Thoracic aorta endothelial cell (primary cell): ENCODE results near the gene FBLN1. TPM values are rescaled to one million over a fixed set of nuclear protein-coding genes. Genes with fewer than 3 reads are reported as not detected.

Experiments used
- small RNA-seq: library from RNA; depleted of rRNA; stranded (forward); fragments of <200 nt; gene quantifications from one replicate; pipeline ENCODE3, GENCODE V24; 2012
- total RNA-seq: library from RNA; depleted of rRNA; stranded (reverse); fragments of >200 nt; gene quantifications from 2 replicates; pipeline ENCODE4 v1.2.3, GENCODE V29; 2012

The FBLN1 gene, protein sequence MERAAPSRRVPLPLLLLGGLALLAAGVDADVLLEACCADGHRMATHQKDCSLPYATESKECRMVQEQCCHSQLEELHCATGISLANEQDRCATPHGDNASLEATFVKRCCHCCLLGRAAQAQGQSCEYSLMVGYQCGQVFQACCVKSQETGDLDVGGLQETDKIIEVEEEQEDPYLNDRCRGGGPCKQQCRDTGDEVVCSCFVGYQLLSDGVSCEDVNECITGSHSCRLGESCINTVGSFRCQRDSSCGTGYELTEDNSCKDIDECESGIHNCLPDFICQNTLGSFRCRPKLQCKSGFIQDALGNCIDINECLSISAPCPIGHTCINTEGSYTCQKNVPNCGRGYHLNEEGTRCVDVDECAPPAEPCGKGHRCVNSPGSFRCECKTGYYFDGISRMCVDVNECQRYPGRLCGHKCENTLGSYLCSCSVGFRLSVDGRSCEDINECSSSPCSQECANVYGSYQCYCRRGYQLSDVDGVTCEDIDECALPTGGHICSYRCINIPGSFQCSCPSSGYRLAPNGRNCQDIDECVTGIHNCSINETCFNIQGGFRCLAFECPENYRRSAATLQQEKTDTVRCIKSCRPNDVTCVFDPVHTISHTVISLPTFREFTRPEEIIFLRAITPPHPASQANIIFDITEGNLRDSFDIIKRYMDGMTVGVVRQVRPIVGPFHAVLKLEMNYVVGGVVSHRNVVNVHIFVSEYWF
- total RNA-seq = 0.14 and 0.66 TPM in 2 replicates

DNA sequence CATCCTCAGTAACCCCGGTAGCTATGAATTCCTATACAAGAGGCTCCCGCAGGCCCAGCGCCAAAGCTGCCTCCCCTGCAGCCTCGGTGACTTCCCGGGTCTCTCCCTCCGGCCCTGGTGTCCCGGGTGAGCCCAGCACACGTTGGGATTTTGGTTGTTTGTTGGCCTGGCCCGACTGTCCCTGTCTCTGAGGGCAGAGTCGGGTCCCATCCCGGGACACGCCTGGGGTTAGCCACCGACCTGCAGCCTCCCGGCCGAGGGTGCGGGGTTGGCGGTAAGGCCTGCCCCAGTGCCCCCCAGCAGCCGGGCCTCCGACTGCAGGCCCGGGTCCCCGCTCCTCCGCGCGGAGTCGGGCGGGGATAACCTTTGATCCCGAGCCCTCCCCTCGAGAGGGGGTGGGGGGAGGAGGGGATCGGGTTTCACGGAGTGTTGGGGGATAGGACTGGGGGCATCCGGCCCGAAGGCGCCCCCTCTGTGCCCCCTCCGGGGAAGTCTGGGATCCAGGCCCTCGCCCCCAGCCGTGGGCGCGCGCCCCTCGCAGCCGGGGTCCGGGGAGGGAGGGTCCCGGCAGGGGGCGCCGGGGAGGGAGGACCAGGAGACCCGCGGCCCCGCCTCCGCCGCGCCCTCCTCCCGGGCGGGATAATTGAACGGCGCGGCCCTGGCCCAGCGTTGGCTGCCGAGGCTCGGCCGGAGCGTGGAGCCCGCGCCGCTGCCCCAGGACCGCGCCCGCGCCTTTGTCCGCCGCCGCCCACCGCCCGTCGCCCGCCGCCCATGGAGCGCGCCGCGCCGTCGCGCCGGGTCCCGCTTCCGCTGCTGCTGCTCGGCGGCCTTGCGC is at the start of gene FBLN1:
TSS of gene FBLN1 (plus strand) at position 669 of the 835 bp plus-strand sequence. CDS start at position 772, 103 bp downstream.

Small RNA genes lying within 50 kb of the gene (small RNA-seq; reads per million reads assigned to genes)
- gene RNU6-1161P = not detected

Other genes starting within 250 kb of the FBLN1 start
- gene UPK3A, start 217.9 kb upstream of the FBLN1 start, total RNA-seq = not detected in 2 replicates
- gene FAM118A, start 192.9 kb upstream of the FBLN1 start, total RNA-seq = 18.4 and 61.2 TPM in 2 replicates
- gene SMC1B, start 89.3 kb upstream of the FBLN1 start, total RNA-seq = not detected in 2 replicates
- gene RIBC2, start 89.2 kb upstream of the FBLN1 start, total RNA-seq = 1.8 and 2.1 TPM in 2 replicates
- 96.1 and 99.5 TPM in 2 replicates for gene ATXN10, start 169.0 kb downstream of the FBLN1 start, total RNA-seq